HEK293 (cell line): ENCODE data around the gene HELQ.

Experiments used
- EGR2 ChIP-seq: fragments of 450-650 bp; formaldehyde crosslinking; IDR thresholded peaks from 2 replicates; pipeline ENCODE4 v1.5.1; 2016; ENCODE audit warnings: low read depth, missing biosample characterization, missing genetic modification characterization
- TCF7L2 ChIP-seq: IDR thresholded peaks from 2 replicates; pipeline ENCODE4 v1.6.1; 2011; ENCODE audit warnings: low read depth, mild to moderate bottlenecking, inconsistent platforms, low read length, moderate library complexity, borderline replicate concordance
- ZBTB7A ChIP-seq: fragments of 450-650 bp; formaldehyde crosslinking; IDR thresholded peaks from 2 replicates; pipeline ENCODE4 v1.5.1; 2016; ENCODE audit warnings: low read depth, missing biosample characterization, missing genetic modification characterization
- ZNF175 ChIP-seq: fragments of 450-650 bp; formaldehyde crosslinking; IDR thresholded peaks from 2 replicates; pipeline ENCODE4 v1.5.1; 2016; ENCODE audit warnings: missing biosample characterization, missing genetic modification characterization
- ZNF560 ChIP-seq: fragments of 450-650 bp; formaldehyde crosslinking; IDR thresholded peaks from 2 replicates; pipeline ENCODE4 v1.5.1; 2017; ENCODE audit warnings: missing biosample characterization, missing genetic modification characterization, borderline replicate concordance
- ZNF670 ChIP-seq: fragments of 450-650 bp; formaldehyde crosslinking; IDR thresholded peaks from 2 replicates; pipeline ENCODE4 v1.5.1; 2016; ENCODE audit warnings: missing biosample characterization, missing genetic modification characterization, low read depth
- TF ChIP-seq, protein P1 (sequence below): fragments of 450-650 bp; formaldehyde crosslinking; IDR thresholded peaks from 2 replicates; pipeline ENCODE4 v1.5.1; 2016; ENCODE audit warnings: missing biosample characterization, missing genetic modification characterization

DNA sequence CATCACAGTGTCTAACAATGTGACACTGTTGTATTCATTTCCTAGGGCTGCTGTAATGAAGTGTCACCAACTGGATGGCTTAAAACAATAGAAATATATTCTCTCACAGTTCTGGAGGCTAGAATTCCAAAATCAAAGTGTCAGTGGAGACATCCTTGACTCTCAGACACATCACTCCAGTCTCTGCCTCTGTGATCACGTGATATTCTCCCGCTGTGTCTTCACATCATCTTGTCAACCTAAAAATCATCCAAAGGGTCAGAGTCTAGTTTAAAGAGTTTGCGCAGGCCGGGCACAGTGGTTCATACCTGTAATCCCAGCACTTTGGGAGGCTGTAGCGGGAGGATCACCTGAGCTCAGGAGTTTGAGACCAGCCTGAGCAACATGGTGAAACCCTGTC is 84.4 kb downstream of the HELQ start:
- TF ChIP-seq, protein P1, sequence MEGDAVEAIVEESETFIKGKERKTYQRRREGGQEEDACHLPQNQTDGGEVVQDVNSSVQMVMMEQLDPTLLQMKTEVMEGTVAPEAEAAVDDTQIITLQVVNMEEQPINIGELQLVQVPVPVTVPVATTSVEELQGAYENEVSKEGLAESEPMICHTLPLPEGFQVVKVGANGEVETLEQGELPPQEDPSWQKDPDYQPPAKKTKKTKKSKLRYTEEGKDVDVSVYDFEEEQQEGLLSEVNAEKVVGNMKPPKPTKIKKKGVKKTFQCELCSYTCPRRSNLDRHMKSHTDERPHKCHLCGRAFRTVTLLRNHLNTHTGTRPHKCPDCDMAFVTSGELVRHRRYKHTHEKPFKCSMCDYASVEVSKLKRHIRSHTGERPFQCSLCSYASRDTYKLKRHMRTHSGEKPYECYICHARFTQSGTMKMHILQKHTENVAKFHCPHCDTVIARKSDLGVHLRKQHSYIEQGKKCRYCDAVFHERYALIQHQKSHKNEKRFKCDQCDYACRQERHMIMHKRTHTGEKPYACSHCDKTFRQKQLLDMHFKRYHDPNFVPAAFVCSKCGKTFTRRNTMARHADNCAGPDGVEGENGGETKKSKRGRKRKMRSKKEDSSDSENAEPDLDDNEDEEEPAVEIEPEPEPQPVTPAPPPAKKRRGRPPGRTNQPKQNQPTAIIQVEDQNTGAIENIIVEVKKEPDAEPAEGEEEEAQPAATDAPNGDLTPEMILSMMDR (tag by site-specific recombination) = no peak
- TF ChIP-seq ZNF560 = no peak
- TF ChIP-seq ZBTB7A (tag by site-specific recombination) = no peak
- TF ChIP-seq TCF7L2 = no peak
- no peak for TF ChIP-seq ZNF670 (tag by site-specific recombination)
- no peak for TF ChIP-seq ZNF175 (tag by site-specific recombination)
- TF ChIP-seq EGR2 (tag by site-specific recombination) = no peak
